Rectal smooth muscle tissue (tissue), 1 donor: Measurements from ENCODE around the gene KIF18B.

Source experiments
- H3K27ac ChIP-seq: one replicate; pipeline ENCODE4 v1.7.0; 2013; ENCODE audit warnings: low read depth, low read length, inconsistent platforms
- H3K27me3 ChIP-seq: one replicate; pipeline ENCODE4 v1.7.0; 2013; ENCODE audit warnings: low read length; ENCODE audit not compliant: control insufficient read depth, insufficient read depth
- H3K36me3 ChIP-seq: one replicate; pipeline ENCODE4 v1.7.0; 2013; ENCODE audit warnings: low read length; ENCODE audit not compliant: control insufficient read depth, insufficient read depth
- H3K4me1 ChIP-seq: one replicate; pipeline ENCODE4 v1.7.0; 2013; ENCODE audit warnings: low read length; ENCODE audit not compliant: control insufficient read depth, insufficient read depth
- H3K4me3 ChIP-seq: one replicate; pipeline ENCODE4 v1.7.0; 2013; ENCODE audit warnings: low read length
- H3K9ac ChIP-seq: one replicate; pipeline ENCODE4 v1.7.0; 2013; ENCODE audit warnings: low read length

The KIF18B gene

DNA sequence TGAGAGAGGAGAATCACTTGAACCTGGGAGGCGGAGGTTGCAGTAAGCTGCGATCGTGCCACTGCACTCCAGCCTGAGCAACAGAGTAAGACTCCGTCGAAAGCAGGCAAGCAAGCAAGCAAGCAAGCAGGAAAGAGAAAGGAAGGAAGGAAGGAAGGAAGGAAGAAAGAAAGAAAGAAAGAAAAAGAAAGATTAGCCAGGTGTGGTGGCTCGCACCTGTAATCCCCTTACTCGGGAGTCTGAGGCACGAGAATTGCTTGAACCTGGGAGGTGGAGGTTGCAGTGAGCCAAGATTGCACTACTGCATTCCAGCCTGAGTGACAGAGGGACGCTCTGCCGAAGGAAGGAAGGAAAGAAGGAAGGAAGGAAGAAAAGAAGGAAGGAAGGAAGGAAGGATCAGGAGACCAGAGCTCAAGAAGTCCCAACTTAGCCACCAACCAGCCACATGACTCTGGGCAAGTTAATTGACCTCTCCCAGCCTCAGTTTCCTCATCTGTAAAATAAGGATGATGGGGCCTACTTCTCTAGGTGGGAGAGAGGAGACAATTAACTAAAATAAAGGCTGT is 38.7 kb downstream of the KIF18B start:
- Histone ChIP-seq H3K4me3 (no peak overlapping the region), H3K4me1 (no peaks in the 10 kb centered on the region), H3K9ac (no peak overlapping the region), H3K27me3 (peaks cover 5% of the 10 kb centered on the region), H3K36me3 (no peaks in the 10 kb centered on the region), H3K27ac (no peak overlapping the region)

DNA sequence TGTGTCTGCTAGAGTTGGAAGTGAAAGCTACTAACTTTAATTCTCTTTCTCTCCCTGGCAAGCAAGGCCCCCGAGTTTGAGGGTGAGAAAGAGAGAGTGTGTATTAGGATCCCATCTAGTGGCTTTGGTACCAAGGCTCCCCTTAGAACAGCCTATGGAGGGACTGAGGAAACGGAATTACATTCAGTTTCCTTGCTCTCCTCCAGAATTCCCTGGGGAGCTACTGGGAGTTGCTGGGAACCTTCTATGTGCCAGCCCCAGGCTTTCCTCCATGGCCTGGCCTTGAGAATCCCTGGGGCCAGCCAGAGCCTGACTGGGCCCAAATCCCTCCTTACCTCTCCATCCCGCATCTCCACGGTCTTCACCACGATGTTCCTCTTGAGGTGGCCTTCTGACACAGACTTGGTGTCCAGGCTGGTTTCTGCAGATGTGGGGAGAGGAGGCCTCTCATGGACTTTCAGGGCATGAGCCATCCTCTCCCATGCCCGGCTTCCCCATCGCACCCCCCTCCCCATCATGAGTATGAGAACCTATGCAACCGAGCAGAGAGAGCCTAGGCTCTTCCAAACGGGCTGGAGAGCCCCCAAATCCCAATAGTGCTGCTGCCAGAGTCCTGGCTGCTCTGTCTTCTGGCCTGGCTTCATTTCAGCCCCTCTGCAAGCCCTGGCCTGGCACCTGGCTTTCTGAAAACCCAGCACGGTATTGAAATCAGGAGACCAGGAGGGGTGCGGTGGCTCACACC is 39.7 kb downstream of the KIF18B start:
- Histone ChIP-seq H3K4me3 (no peak overlapping the region), H3K27me3 (peaks cover 5% of the 10 kb centered on the region), H3K4me1 (no peaks in the 10 kb centered on the region), H3K9ac (no peak overlapping the region), H3K27ac (no peak overlapping the region), H3K36me3 (no peaks in the 10 kb centered on the region)

DNA sequence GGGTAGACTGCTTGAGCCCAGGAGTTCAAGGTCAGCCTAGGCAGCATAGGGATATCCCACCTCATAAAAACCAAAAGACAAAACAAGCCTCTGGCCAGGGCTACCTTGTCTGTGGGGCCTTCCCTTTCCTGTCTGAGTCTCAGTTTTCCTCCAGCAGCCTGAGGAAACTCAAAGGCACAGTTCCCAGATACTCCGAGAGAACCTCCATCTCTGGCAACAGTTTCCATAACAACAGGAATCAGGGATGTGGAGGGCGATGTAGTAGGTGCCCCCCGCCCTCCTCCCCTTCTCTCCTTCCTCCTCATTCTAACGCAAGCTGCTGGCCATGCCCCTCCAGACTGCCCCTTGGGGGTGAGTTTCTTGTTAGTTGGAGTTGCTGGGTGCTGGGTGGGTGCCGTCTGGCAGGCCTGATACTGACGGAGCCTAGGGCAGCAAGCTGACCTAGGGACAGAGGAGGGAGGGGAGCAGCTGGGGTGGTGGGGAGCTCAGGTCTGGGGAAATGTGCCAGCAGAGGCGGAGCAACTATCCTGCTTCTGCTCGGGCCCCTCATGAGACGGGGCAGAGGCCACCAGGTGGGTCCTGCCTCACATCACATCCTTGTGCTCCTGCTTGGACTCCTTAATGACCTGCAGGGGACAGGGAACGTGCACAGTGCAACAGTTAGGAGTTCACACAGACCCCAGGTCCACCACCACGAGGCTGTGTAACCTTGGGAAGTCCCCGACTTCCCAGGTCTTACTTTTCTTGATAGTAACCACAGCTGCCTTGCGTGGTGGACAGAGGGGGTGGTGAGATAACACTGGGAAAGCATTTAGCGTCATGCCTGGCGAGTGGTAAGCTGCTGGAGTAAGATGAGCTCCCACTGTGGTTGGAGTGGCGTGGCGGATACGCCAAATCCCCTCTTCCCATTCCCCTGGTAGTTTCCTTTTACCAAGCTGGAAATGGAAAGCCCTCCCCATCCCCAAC is 40.5 kb downstream of the KIF18B start:
- peaks cover 2% of the 10 kb centered on the region for H3K27me3 ChIP-seq
- no peak overlapping the region for H3K9ac ChIP-seq
- H3K4me3 ChIP-seq: no peak overlapping the region
- no peaks in the 10 kb centered on the region for H3K36me3 ChIP-seq
- H3K27ac ChIP-seq: no peak overlapping the region
- H3K4me1 ChIP-seq: no peaks in the 10 kb centered on the region

DNA sequence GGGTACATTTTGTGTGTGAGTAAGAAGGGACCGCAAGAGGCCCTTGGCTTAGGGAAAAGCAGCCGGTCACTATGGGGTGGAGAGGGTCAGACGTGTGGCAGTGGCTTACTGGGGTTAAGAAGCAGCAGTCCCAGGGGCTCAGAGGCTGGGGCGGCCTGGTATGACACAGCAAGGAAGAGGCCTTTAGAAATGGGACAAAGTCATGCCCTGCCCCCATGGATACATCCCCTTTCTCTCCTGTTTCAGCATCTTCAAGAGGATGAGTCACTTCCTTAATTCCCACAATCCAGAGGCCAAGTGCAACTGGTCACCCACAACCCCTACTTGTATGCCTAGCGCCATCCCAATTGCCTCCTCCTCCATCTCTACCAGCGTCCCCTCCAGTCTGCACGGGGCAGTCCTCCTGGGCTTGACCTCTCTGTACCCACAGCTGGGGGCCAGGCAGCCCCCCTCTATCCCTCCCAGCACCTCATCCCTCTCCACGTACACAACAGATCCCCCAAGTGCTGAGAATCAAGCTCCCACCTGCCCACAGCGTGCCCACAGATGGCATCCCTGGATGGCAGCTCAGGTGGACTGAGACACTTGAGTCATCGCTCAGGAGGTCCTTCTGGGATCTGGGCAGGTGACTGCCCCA is 41.4 kb downstream of the KIF18B start:
- Histone ChIP-seq H3K9ac (no peak overlapping the region), H3K27me3 (peaks cover under 1% of the 10 kb centered on the region), H3K36me3 (no peaks in the 10 kb centered on the region), H3K4me1 (no peaks in the 10 kb centered on the region), H3K4me3 (no peak overlapping the region), H3K27ac (no peak overlapping the region)

DNA sequence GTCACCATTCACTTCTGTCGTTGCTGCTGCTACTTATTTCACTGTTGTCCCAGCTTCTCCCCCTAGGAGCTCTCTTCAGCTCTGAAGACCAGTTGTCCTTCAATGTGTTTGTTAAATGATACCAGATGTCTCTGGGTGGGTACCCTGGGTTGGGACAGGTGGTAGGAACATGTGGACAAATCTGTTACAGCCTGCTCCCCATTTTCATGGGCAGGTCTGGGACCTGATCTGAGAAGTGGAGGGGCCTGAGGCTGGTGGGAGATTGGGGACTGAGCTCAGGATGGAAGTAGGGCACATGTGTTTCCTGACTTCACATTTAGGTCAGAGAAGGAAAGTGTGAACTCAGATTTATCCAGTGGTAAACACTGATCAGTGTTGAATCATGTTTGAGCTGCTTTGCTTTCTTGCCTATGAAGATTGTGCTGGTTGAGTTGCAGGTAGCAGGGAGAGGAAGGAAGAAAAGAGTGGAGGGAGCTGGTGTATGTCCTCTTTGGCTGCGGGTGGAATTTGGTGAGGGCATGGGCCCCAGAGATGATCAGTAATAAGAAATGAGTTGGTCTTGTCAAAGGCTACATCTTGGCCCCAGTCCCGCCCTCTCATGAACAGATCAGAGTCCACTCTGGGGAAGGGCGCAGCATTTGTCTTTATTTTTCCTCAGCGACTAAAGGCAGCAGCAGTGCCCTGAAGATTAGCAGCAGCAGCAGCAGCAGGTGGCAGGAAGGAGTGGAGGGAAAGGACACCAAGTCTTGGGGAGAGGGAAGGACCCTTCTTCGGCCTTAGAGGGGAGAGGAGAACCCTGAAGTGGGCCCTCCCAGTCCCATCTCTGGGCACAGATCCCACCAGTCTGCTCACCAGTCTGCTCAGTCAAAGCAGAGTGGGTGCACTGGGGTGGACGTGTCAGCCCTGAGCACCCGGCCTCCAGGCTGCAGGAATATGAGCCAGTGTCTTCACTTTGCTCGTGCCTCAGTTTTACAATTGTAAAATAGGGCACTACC is 42.3 kb downstream of the KIF18B start:
- H3K36me3 ChIP-seq: no peaks in the 10 kb centered on the region
- H3K4me1 ChIP-seq: peaks cover 3% of the 10 kb centered on the region
- H3K9ac ChIP-seq: no peak overlapping the region
- H3K27me3 ChIP-seq: no peaks in the 10 kb centered on the region
- H3K4me3 ChIP-seq: no peak overlapping the region
- no peak overlapping the region for H3K27ac ChIP-seq

DNA sequence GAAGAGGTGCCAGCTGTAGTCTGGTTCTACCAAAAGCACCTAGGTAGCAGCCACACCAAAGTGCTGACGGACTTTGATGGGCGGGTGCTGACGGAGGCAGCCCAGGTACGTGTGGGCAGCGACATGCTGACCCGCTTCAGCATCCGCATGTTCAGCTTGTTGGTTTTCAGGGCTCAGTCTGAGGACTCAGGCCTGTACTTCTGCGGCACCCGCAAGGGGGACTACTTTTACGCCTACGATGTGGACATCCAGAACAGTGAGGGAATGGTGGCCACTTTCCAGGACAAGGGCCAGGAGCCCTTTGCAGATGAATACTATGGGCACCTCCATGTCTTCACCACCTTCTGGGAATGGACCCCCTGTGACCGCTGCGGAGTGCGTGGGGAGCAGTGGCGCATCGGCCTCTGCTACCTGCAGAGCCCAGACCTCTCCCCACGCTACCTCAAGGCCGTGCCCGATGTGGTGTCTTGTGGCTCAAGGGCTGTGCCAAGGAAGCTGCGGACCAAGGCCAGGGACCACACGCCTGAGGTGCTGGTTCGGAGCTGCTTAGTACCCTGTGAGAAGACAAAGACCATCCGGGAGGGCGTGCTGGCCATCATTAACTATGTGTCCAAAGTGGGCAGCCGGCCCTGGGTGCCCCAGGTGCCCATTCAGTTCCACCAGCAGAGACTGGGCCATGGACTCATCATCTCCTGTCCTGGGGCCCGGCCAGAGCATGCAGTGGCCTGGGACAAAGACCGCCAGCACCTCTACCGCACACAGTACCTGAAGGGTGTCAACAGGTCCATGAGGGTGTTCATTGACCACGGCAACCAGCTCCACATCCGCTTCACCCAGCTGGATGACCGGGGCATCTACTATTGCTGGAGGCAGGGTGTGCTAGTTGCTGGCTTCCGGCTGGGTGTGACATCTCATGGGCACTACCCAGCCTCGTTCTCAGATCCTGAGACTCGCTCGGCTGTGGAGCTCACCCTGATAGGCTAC is 43.3 kb downstream of the KIF18B start:
- no peaks in the 10 kb centered on the region for H3K27me3 ChIP-seq
- no peak overlapping the region for H3K27ac ChIP-seq
- no peaks in the 10 kb centered on the region for H3K36me3 ChIP-seq
- peaks cover 6% of the 10 kb centered on the region for H3K4me1 ChIP-seq
- no peak overlapping the region for H3K4me3 ChIP-seq
- H3K9ac ChIP-seq: no peak overlapping the region

DNA sequence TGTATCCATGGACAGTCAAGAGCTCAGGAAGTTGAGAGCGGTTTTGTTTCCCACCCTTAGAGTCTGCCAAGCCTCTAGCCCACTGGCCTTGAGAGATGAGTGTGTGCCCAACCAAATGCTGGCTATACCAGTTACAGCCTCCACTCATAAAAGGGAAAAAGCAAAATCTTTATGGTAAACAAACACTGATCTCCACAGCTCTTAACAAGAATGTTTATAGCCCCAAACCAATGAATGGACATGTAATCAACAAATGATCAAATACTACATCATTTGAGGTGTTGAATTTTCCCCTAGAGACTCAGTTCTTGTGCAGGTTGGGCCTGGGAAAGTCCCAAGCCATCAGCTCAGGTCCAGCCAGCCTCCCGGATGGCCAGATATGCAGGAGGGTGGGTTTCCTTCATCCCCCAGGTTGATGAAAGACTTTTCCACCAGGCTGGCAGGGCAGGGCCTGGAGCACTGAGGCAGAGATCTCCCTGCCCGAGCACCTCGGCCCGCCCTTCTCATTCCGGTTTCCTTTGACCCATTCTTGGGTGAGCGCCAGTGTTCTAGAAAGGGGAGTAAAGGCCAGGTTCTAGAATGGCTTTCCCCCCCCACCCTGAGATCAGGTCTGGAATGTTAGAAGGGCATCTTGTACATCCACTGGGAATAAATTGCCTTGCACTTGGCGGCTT is 44.4 kb downstream of the KIF18B start:
- Histone ChIP-seq H3K9ac (no peak overlapping the region), H3K27ac (no peak overlapping the region), H3K4me3 (no peak overlapping the region), H3K27me3 (no peaks in the 10 kb centered on the region), H3K36me3 (no peaks in the 10 kb centered on the region), H3K4me1 (peaks cover 8% of the 10 kb centered on the region)

DNA sequence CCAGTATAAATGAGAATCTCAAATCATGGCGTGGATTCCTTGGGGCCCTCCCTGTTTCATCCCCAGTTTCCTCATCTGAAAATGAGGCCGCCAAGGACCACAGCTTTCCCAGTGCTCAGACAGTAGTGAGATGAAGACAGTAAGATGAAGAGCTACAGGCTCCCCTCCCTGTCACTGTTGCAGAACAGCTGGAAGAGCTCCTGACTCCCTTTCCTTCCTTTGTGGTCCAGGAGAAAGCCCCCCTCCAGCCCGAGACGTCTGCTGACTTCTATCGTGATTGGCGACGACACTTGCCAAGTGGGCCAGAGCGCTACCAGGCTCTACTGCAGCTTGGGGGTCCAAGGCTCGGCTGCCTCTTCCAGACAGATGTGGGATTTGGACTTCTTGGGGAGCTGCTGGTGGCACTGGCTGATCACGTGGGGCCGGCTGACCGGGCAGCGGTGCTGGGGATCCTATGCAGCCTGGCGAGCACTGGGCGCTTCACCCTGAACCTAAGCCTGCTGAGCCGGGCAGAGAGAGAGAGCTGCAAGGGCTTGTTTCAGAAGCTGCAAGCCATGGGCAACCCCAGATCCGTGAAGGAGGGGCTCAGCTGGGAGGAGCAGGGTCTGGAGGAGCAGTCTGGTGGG is 45.3 kb downstream of the KIF18B start:
- no peak overlapping the region for H3K9ac ChIP-seq
- H3K27me3 ChIP-seq: no peaks in the 10 kb centered on the region
- H3K4me3 ChIP-seq: no peak overlapping the region
- peaks cover 8% of the 10 kb centered on the region for H3K4me1 ChIP-seq
- no peak overlapping the region for H3K27ac ChIP-seq
- H3K36me3 ChIP-seq: no peaks in the 10 kb centered on the region

DNA sequence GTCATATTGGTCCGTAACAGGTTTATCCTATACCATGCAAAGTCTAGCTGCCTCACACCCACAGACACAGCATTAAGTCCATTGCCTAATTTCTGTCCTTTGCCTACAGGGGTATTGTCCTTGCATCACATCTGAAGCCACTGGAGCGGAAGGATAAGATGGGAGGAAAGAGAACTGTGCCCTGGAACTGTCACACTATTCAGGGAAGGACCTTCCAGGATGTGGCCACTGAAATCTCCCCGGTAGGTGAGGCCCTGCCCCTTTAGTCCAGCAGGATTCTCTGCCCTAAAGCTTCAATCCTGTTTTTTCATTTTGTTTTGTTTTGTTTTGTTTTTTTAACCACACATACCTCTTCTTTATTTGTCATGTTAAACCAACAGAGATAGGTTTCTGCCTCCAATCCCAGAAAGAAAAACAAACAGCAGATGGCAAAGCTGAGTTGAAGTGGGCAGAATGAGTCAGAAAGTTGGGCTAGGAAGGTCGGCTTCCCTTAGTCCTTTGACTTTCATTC is 46.1 kb downstream of the KIF18B start:
- Histone ChIP-seq H3K9ac (no peak overlapping the region), H3K36me3 (no peaks in the 10 kb centered on the region), H3K4me3 (no peak overlapping the region), H3K27me3 (no peaks in the 10 kb centered on the region), H3K4me1 (peaks cover 8% of the 10 kb centered on the region), H3K27ac (no peak overlapping the region)

DNA sequence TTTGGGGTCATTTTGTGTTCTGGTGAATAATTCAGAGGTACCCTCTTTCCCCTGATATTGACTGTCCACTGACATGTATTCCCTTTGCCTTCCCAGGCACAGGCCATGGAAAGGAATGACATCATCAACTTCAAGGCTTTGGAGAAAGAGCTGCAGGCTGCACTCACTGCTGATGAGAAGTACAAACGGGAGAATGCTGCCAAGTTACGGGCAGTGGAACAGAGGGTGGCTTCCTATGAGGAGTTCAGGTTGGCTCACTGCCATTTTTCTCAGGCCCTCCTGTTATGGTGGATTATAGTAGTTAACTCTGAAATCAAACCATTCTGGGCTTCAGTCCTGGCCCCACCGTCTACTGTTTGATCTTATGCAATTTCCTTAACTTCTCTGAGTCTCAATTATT is 46.7 kb downstream of the KIF18B start:
- H3K4me1 ChIP-seq: peaks cover 8% of the 10 kb centered on the region
- no peak overlapping the region for H3K4me3 ChIP-seq
- H3K27ac ChIP-seq: peak overlapping the region; percentile 68
- no peak overlapping the region for H3K9ac ChIP-seq
- H3K36me3 ChIP-seq: no peaks in the 10 kb centered on the region
- H3K27me3 ChIP-seq: no peaks in the 10 kb centered on the region
